Parathyroid adenoma (tissue), 2 donors: ENCODE measurements around the gene DNAH8.

ENCODE experiments used
- H2AFZ ChIP-seq: fragments of 300-600 bp; sonication (generic); one replicate; pipeline ENCODE4 v1.7.0; 2017; ENCODE audit warnings: antibody characterized with exemption, mild to moderate bottlenecking
- H3K27ac ChIP-seq: fragments of 300-600 bp; sonication (generic); one replicate; pipeline ENCODE4 v1.7.0; 2017
- H3K27me3 ChIP-seq: fragments of 300-600 bp; sonication (generic); one replicate; pipeline ENCODE4 v1.7.0; 2017; ENCODE audit warnings: low read length; ENCODE audit not compliant: control insufficient read depth, insufficient read depth
- H3K36me3 ChIP-seq: fragments of 300-600 bp; sonication (generic); one replicate; pipeline ENCODE4 v1.7.0; 2017; ENCODE audit warnings: low read length; ENCODE audit not compliant: control insufficient read depth, insufficient read depth
- H3K4me1 ChIP-seq: fragments of 300-600 bp; sonication (generic); one replicate; pipeline ENCODE4 v1.7.0; 2017; ENCODE audit warnings: control low read depth
- H3K4me2 ChIP-seq: fragments of 300-600 bp; sonication (generic); one replicate; pipeline ENCODE4 v1.7.0; 2017; ENCODE audit warnings: low read length
- H3K4me3 ChIP-seq: fragments of 300-600 bp; sonication (generic); one replicate; pipeline ENCODE4 v1.7.0; 2017; ENCODE audit warnings: low read depth, low read length
- H3K79me2 ChIP-seq: fragments of 300-600 bp; sonication (generic); one replicate; pipeline ENCODE4 v1.7.0; 2017; ENCODE audit warnings: control low read depth
- H3K9ac ChIP-seq: fragments of 300-600 bp; sonication (generic); one replicate; pipeline ENCODE4 v1.7.0; 2017; ENCODE audit warnings: mild to moderate bottlenecking
- H3K9me3 ChIP-seq: fragments of 300-600 bp; sonication (generic); one replicate; pipeline ENCODE4 v1.7.0; 2017; ENCODE audit warnings: low read length; ENCODE audit not compliant: control insufficient read depth
- CTCF ChIP-seq: fragments of 300-600 bp; sonication (generic); IDR thresholded peaks from one replicate; pipeline ENCODE4 v1.7.0; 2017; ENCODE audit warnings: antibody characterized with exemption, mild to moderate bottlenecking
- donor health status: primary hyperparathyroidism.

Gene DNAH8

GRCh38 chr6:39051399-39052122 is 336.4 kb downstream of the DNAH8 start:
- H3K4me3 ChIP-seq, result no peak overlapping the region
- H3K27ac ChIP-seq, result no peak overlapping the region
- no peaks in the 10 kb centered on the region for H3K79me2 ChIP-seq
- no peak overlapping the region for H3K4me2 ChIP-seq
- no peaks in the 10 kb centered on the region for H3K36me3 ChIP-seq
- no peaks in the 10 kb centered on the region for H3K4me1 ChIP-seq
- H3K9me3 ChIP-seq, result no peaks in the 10 kb centered on the region
- peaks cover 6% of the 10 kb centered on the region for H3K27me3 ChIP-seq
- TF ChIP-seq CTCF, result no peak
- H3K9ac ChIP-seq, result no peak overlapping the region
- H2AFZ ChIP-seq, result no peak overlapping the region

- H3K27me3 ChIP-seq, result peaks cover 3% of the 10 kb centered on the region
- no peaks in the 10 kb centered on the region for H3K9me3 ChIP-seq
Observed at GRCh38 chr6:39053016-39053624, 338.0 kb downstream of the DNAH8 start.

GRCh38 chr6:39053854-39054576 is 338.9 kb downstream of the DNAH8 start:
- Histone ChIP-seq H3K4me3 (no peak overlapping the region), H3K27me3 (no peaks in the 10 kb centered on the region), H3K4me2 (no peak overlapping the region), H3K9me3 (no peaks in the 10 kb centered on the region), H3K36me3 (no peaks in the 10 kb centered on the region), H3K4me1 (no peaks in the 10 kb centered on the region), H3K9ac (no peak overlapping the region), H3K79me2 (no peaks in the 10 kb centered on the region), H3K27ac (no peak overlapping the region), H2AFZ (no peak overlapping the region)
- TF ChIP-seq CTCF, result no peak

More at GRCh38 chr6:39053016-39053624, 338.0 kb downstream of the DNAH8 start:
- no peak overlapping the region for H3K4me3 ChIP-seq
- no peak overlapping the region for H3K9ac ChIP-seq
- no peaks in the 10 kb centered on the region for H3K4me1 ChIP-seq
- no peaks in the 10 kb centered on the region for H3K79me2 ChIP-seq
- H3K36me3 ChIP-seq, result no peaks in the 10 kb centered on the region
- no peak overlapping the region for H3K27ac ChIP-seq
- no peak overlapping the region for H2AFZ ChIP-seq
- H3K4me2 ChIP-seq, result no peak overlapping the region
- no peak for TF ChIP-seq CTCF

- Histone ChIP-seq H3K27me3 (no peaks in the 10 kb centered on the region), H3K4me3 (no peak overlapping the region), H3K9me3 (no peaks in the 10 kb centered on the region), H2AFZ (no peak overlapping the region), H3K9ac (no peak overlapping the region), H3K27ac (no peak overlapping the region), H3K79me2 (no peaks in the 10 kb centered on the region), H3K4me2 (no peak overlapping the region), H3K4me1 (no peaks in the 10 kb centered on the region), H3K36me3 (no peaks in the 10 kb centered on the region)
- no peak for TF ChIP-seq CTCF
Observed at GRCh38 chr6:39054577-39055142, 339.5 kb downstream of the DNAH8 start.
